Medulla oblongata (tissue), 1 donor: ENCODE results near the gene GTF2A2.
"Not testable (repeated sequence)": the region's sequence is repeated elsewhere in the genome, so short reads cannot be mapped to it uniquely, and the experiment has no call there.

Experiments
- DNase-seq: peaks from one replicate; pipeline ENCODE4 v3.0.0-alpha.2; 2015; ENCODE audit errors: extremely low spot score

The GTF2A2 gene

DNA sequence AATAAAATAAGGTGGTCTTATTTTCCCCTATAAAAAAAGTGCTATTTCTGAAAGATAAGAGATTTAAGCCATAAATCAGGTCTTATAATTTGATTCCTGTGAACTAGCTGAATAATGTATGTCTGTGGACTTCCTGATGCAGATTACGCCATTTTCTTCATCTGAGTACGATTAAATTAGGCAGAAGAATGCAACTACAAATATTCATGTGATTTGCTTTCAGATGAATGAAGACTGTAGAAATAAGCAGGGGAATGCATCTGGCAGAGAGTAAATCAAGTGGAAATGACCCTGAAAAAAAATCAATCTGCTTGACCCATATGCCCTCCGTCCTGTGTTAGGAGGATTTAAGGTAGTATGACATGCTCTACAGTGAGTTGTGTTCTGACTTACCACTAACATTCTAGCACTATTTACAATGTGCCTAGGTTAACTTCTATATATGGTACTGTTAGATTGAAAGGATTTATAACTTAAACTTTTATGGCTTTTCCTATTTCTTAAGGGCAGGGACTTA lies 17.1 kb upstream of the GTF2A2 start:
- no peak for DNase-seq

DNA sequence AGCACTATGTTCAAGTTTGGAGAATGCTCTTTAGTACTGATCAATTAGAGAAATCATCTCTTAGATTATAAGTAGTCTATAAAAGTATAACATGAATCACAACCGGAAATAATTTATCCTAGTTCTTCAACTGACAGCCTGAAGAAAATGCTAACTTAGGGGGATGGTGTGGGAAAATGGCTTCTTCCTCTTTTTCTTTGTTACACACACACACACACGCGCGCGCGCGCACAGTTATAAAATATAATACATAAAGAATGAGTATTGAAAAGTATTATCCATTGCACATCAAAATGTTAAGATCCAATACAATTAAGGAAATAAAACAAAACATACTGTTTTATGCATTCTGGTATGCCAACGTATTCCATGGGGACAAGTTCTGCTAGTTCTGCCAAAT lies 11.2 kb upstream of the GTF2A2 start:
- no peak for DNase-seq

DNA sequence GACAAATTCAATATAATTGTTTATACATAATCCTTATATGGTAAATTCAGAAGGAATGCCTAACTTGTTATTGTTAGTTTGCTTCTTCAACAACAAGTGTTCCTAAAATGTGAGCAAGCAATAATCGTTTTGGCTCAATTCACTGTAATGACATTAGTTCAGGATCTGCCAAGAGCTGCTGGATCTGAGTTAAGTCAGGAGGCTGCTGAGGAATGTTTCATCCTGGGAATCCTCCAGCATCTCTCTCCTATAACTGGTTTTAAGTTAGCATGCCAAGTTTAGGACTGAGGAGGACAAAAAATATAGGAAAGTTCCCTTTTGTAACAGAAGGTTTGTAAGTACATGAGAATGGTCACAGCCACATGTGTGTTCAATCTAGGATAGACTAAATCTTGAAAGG lies 4.9 kb upstream of the GTF2A2 start:
- DNase-seq = peak; percentile 46

DNA sequence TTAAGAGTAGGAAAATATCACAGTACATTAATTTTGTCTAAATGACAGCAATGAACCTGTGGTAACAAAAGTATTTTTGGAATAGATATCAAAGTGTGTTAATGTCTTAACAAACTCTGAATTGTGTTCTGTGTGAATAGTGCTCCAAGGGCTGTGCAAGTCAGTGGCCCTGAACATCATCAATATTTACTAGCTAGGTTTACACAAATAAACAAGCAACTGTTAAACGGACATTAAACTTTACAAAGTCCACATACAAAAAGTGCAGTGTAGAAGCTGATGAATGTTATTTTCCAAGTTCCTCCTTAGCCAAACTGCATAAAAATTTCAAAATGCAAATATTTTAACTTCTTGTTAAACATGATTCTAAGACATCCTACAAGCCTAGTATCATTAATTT lies 2.1 kb upstream of the GTF2A2 start:
- DNase-seq = no peak

DNA sequence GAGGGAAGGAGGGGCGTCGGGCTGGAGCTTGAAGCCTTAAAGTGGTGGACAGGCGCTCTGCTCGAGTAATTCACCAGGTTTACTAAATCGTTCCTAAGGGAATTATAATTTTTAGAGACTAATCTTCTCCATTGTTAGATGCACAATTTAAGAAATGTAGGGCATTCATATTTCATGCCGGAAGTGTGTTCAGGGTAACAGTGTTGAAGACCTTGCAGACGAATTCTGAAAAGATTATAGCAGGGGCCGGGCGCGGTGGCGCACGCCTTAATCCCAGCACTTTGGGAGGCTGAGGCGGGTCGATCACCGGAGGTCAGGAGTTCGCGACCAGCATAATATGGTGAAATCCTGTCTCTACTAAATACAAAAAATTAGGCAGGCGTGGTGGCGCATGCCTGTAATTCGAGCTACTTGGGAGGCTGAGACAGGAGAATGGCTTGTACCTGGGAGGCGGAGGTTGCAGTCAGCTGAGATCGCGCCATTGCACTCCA lies 365 bp upstream of the GTF2A2 start:
- DNase-seq = no peak

DNA sequence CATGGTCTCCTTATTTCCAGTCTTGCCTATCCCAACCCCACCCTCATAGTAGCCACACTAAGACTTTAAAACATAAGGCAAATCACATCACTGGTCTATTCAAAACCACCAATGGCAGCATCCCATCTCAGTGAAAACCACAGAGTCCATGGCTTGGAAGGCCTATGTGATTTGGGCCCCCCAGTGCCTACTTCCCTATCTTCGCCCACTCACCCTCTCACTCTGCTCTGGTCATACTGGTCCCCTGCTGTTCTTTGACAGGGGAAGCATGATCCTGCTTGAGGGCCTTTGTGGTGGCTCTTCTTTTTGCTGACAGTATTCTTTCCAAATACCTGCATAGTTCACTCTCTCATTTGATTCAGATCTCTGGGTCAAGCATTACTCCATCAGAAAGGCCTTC lies 3.3 kb downstream of the GTF2A2 start:
- DNase-seq = no peak

DNA sequence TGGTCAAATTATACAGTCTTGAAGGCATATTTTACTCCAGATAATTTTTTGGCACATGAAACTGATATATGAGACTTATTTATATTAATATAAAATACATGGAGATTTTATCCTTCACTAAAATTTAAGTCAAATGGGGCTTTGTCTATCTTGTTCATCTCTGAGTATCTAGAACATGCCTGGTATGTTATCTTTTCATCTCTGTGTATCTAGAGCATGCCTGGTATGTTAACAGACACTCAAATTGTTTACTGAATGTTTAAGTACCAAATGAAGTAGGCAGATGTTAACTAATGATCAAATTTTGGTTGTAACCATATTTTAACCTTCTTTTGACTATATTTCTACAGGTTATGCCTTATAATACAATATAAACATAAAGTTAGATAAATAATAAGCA lies 7.7 kb downstream of the GTF2A2 start:
- DNase-seq = no peak

DNA sequence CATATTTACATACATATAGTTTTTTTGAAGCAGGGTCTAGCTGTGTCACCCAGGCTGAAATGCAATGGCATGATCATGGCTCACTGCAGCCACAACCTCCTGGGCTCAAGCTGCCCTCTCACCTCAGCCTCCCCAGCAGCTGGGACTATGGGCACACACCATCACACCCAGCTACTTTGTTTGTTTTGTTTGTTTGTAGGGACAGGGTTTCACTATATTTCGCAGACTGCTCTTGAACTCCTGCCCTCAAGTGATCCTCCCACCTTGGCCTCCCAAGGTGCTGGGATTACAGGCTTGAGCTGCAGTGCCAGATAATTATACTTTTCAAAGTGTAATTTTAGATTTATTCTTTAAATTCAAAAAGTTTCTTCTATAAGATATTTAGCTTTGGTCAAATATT lies 10.2 kb downstream of the GTF2A2 start:
- DNase-seq = no peak

DNA sequence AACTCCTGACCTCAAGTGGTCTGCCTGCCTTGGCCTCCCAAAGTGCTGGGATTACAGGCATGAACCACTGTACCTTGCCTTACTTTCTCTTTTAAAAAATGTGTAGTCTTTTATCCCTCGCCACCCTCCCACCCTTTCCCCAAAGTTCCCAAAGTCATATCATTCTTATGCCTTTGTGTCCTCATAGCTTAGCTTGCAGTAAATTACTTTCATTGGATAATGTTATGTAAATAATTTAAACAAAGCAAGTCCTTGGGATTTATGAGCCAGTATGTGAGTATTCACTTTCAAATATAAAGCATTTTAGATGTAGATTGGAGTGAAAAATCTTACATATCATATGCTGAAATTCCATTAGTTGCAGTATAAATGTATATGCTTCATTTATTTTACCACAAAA lies 11.0 kb downstream of the GTF2A2 start:
- DNase-seq = no peak

DNA sequence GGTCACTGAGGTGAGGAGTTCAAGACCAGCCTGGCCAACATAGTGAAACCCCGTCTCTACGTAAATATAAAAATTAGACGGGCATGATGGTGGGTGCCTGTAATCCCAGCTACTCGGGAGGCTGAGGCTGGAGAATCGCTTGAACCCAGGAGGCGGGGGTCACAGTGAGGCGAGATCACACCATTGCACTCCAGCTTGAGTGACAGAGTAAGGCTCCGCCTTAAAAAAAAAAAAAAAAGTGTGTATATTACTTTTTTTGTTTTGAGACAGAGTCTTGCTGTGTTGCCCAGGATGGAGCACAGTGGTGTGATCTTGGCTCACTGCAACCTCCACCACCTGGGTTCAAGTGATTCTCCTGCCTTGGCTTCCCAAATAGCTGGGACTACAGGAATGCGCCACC lies 11.5 kb downstream of the GTF2A2 start:
- DNase-seq = not testable (repeated sequence)

DNA sequence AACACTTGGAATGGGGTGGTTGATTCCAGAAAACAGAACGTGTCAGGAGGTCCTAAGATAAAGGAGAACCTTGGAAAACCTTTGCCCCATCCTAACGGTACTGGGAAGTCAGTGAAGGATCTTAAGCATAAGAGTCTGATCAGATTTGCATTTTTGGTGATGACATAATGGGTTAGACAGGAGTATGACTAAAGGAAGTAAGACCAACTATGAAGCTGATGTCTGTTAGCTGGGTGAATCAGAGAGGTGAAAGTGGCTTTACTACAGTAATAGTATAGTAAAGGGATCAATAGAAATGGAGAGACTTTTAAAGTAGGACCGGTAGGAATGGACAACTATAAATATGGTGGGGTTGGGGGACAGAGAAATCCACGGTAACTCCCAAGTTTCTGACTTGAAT lies 12.6 kb downstream of the GTF2A2 start:
- DNase-seq = no peak

DNA sequence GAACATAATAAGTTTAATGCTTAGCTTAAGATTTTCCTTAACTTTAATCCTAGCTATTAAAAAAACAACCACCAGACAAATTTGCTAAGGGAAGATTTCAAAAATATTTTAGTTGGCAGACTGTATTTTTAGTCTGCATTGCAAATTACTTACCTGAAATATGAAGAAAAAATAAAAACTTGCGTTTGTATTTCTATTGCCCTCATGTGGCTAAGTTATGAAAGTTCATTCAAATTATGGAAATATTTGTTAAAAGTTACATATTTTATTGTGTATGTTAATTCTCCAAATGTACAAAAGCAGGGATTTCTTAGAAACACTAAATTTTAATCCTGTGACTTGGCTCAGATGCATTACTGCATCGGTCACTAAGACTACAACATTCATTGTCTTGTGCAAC lies 15.0 kb downstream of the GTF2A2 start:
- no peak for DNase-seq

DNA sequence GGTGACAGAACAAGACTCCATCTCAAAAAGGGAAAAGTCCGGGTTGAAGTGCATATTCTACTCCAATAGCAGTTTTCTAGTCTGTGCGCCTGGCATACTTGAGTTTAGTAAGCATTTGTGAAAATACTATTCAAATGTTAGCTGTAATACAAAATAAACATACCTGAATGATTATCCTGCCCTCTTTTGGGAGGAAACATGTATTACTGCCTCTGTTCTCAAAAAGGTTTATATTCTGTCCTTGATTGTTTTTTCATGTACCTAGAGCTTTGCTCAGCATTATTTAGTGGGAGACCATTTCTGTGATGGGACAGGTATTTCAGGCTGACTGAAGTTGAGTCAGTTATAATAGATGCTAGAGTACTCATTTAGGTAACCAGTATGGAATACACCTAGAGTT lies 19.8 kb downstream of the GTF2A2 start:
- DNase-seq = not testable (repeated sequence)

DNA sequence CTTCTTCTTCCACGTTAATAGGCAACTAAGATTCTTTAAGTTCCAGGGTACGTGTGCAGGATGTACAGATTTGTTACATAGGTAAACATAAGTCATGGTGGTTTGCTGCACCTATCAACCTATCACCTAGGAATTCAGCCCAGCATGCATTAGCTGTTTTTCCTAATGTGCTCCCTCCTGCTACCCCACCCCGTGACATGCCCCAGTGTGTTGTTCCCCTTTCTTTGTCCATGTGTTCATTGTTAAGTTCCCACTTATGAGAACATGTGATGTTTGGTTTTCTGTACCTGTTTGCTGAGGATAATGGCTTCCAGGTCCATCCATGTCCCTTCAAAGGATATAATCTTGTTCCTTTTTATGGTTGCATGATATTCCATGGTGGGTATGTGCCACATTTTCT lies 21.1 kb downstream of the GTF2A2 start:
- peak; percentile 11 for DNase-seq

DNA sequence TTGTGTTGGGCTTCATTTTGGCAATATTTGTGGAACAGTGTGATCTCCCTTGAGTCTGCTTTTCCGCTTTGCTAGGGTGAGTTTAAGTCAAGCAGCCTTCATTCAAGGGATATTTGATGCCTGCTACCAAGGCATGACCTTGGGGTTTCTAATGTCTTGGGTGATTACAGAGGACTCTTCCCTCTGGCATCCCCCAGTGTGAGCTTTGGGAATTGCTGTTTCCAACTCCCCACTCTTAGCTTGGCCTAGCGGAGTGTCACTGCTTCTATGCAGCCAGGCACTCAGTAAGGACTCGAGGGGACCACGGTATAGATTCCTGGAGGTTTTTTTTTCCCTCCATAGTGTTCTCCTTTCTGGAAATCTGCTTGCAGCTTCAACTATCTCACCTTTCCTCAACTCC lies 24.6 kb downstream of the GTF2A2 start:
- DNase-seq = no peak

DNA sequence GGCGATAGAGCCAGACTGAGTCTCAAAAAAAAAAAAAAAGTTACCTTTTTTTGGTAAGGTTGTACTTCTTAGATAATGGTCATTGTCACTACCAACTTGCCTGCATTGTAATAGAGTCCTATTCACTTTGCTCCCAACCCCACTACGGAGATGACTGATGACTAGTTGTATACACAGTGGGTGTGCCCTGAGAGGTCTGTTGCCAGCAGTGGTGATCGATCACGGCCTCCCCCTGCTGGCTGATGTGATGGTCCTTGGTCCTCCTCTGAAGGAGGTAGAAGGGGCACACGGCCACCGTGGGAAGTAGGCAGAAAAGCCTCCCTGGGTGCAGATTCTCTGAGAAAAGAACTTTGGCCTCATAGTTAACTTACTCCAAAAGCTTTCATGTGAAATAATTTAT lies 35.0 kb downstream of the GTF2A2 start:
- DNase-seq = no peak

DNA sequence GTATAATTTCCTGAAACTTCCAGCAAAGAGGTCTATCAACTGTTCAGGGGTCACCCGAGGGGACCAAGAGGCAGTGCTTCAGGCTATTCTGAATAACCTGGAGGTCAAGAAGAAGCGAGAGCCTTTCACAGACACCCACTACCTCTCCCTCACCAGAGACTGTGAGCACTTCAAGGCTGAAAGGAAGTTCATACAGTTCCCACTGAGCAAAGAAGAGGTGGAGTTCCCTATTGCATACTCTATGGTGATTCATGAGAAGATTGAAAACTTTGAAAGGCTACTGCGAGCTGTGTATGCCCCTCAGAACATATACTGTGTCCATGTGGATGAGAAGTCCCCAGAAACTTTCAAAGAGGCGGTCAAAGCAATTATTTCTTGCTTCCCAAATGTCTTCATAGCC lies 38.9 kb downstream of the GTF2A2 start:
- no peak for DNase-seq

DNA sequence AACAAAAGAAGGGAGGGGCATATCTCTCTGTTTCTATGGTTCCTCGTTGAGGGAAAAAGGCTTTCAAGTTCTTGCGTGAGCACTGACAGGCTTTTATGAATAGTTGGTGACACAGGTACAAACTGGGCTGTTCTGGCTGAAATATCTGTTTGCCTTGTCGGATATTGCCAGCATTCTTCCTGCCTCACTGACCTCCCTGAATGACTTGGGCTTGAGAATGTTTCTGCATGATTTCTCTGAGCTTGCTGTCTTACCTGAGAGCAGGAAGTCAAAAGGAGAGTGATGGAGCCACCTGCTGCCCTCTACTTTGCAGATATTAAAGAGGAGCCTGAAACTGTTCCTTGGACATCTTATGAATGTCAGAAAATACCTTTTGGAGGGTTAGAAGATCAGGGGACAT lies 40.9 kb downstream of the GTF2A2 start:
- no peak for DNase-seq

DNA sequence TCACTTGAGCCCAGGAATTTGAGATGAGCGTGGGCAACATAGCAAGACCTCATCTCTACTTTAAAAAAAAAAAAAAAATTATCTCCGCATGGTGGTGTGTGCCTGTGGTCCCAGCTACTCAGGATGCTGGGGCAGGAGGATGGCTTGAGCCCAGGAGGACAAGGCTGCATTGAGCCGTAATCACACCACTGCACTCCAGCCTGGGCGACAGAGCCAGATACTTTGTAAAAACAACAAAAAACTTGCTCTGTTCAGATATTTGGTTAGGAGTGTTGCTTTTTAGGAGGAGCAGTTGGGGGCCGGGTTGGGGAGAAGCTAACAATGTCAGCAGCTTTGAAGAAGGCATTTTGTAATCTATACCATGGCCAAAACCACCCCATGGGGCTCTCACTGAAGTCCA lies 41.7 kb downstream of the GTF2A2 start:
- DNase-seq = no peak

DNA sequence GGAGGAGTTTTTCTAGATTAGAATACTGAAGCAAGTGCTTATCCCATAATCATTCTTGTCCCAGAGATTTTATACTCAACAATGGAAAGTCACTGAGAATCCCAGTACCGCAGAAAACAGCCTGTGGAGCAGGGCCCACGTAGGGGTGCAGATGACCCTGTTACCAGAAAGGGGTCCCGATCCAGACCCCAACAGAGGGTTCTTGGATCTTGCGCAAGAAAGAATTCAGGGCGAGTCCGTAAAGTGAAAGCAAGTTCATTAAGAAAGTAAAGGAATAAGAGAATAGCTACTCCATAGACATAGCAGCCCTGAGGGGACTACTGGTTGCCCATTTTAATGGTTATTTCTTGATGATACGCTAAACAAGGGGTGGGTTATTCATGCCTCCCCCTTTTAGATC lies 43.2 kb downstream of the GTF2A2 start:
- DNase-seq = no peak

DNA sequence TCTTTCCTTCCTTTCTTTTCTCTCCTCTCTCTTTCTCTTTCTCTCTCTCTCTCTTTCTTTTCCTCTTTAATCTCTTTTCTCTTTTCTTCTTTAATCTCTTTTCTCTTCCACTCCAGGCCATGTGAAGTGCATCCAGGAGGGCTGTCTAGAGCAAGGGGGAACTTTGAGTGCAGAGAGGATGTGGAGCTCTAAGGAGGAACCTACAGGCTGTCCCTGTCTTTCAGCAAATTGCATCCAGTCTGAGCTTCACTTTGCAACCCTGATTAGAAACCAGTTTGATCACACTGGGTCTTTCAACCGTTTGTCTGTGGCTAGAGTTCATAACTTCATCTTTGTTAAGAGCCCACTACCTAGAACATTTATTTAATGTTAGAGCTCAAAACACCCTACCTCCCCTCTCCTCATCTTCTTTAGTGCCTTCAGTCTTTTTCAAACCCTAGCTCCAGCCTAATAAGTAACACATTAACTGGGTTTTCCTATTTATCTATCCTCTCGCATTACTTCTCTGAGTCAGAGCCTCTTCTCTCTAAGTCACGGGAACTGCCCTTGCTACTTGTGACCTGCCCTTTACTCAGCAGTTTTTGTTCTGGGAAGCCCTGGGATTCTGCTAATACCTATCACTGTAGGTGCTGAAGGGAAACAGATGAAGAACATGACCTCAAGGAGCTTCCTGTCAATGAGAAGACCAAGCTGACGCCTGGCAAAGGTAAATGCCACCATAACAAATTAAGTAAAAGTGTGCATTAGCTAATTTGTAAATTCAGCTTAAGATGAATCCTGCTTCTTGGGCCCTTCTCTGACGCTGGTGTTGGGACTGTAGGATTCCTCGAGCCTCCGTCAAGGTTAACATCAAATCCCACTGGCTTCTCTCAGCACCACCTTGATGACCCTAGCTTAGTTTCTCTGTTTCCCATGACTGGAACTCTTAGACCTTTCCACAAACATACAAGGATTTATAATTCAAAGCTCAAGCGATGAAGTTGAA lies 45.7 kb downstream of the GTF2A2 start, which contains the start of gene GCNT3:
Gene GCNT3 (plus strand): TSS at position 508 of the 985 bp plus-strand sequence. CDS start 6,456 bp downstream, outside the sequence.
- DNase-seq = no peak

DNA sequence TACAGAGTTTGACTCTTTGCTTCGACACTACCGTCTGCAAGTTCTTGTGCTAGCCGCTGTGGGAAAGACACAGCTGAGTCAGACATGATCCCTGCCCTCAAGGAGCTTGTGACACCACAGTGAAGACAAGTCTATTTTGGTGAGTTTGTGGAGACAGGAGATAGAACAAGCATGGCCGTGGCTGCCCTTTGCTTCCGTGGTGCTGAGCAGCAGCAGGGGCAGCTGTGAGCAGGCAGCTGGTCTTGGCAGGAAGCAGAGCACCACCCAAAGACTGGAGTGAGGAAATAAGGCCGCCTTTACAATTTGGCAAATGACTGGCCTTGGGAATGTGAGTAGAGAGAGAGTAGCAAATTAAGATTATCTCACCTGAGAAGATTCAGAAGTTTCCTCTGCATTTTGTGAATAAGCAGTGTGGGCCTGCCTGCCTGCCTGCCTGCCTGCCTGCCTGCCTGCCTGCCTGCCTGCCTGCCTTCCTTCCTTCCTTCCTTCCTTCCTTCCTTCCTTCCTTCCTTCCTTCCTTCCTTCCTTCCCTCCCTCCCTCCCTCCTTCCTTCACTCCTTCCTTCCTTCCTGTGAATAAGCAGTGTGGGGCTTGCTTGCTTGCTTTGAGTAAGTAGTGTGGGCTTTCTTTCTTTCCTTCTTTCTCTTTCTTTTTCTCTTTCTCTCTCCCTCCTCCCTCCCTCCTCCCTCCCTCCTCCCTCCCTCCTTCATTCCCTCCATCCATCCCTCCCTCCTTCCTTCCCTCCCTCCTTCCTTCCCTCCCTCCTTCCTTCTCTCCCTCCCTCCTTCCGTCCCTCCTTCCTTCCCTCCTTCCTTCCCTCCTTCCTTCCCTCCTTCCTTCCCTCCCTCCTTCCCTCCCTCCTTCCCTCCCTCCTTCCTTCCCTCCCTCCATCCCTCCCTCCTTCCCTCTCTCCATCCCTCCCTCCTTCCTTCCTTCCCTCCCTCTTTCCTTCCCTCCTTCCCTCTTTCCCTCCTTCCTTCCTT lies 47.3 kb downstream of the GTF2A2 start:
- DNase-seq = no peak
